ENCODE results near the gene MAP1B.

Gene MAP1B

DNA sequence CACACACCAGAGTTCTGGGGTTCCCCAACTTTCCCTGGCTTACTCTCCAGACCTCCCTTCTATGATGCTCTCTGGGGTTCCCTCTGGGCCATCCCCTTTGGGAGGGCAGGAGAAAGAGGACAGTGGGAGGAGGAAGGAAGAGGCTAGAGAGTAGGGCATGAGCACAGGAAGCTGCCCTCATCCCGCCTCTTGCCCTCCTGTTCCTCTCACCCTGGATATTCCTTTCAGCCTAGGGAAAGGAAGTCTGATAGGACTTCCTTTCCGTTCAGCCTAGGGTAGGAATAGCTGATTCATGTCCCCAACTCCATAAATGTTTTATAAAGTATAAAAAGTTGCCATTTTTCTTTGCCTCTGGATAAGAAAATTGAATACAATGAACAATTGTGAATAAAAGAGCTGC, 7.4 kb downstream of the MAP1B start:
- no peaks in the 10 kb centered on the region for H3K79me2 ChIP-seq (ENCODE audit: insufficient read depth, low read depth)

GRCh38 chr5:72115296-72115695, 8.0 kb downstream of the MAP1B start:
- no peak overlapping the region for H3K27ac ChIP-seq
- no peaks in the 10 kb centered on the region for H3K36me3 ChIP-seq (ENCODE audit: insufficient read depth)
- no peaks in the 10 kb centered on the region for H3K79me2 ChIP-seq (ENCODE audit: insufficient read depth, low read depth)
- no peak overlapping the region for H3K9ac ChIP-seq
- no peak overlapping the region for H2AFZ ChIP-seq (ENCODE audit: low read depth)
- H4K20me1 ChIP-seq (ENCODE audit: insufficient read depth), result no peaks in the 10 kb centered on the region
- H3K4me3 ChIP-seq (IDR thresholded peaks at IDR 0.05; ENCODE audit: insufficient read depth, low read depth, low read length), result no peak overlapping the region
- no peaks in the 10 kb centered on the region for H3K4me1 ChIP-seq (ENCODE audit: low read depth, poor library complexity, severe bottlenecking)
- TF ChIP-seq, protein P1, sequence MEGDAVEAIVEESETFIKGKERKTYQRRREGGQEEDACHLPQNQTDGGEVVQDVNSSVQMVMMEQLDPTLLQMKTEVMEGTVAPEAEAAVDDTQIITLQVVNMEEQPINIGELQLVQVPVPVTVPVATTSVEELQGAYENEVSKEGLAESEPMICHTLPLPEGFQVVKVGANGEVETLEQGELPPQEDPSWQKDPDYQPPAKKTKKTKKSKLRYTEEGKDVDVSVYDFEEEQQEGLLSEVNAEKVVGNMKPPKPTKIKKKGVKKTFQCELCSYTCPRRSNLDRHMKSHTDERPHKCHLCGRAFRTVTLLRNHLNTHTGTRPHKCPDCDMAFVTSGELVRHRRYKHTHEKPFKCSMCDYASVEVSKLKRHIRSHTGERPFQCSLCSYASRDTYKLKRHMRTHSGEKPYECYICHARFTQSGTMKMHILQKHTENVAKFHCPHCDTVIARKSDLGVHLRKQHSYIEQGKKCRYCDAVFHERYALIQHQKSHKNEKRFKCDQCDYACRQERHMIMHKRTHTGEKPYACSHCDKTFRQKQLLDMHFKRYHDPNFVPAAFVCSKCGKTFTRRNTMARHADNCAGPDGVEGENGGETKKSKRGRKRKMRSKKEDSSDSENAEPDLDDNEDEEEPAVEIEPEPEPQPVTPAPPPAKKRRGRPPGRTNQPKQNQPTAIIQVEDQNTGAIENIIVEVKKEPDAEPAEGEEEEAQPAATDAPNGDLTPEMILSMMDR (conservative IDR thresholded peaks at IDR 0.05; ENCODE audit: low read depth, low read length), result no peak
- no peak overlapping the region for H3K4me2 ChIP-seq
- no peaks in the 10 kb centered on the region for H3K27me3 ChIP-seq (ENCODE audit: insufficient read depth, low read depth)

More for the DNA sequence above, 7.4 kb downstream of the MAP1B start:
- no peak overlapping the region for H3K27ac ChIP-seq
- no peak overlapping the region for H2AFZ ChIP-seq (ENCODE audit: low read depth)
- TF ChIP-seq, protein P1 (conservative IDR thresholded peaks at IDR 0.05; ENCODE audit: low read depth, low read length), result no peak
- H3K4me1 ChIP-seq (ENCODE audit: low read depth, poor library complexity, severe bottlenecking), result no peaks in the 10 kb centered on the region
- H3K9ac ChIP-seq, result no peak overlapping the region
- no peak overlapping the region for H3K4me3 ChIP-seq (IDR thresholded peaks at IDR 0.05; ENCODE audit: insufficient read depth, low read depth, low read length)
- no peaks in the 10 kb centered on the region for H3K36me3 ChIP-seq (ENCODE audit: insufficient read depth)
- no peaks in the 10 kb centered on the region for H3K27me3 ChIP-seq (ENCODE audit: insufficient read depth, low read depth)
- no peaks in the 10 kb centered on the region for H4K20me1 ChIP-seq (ENCODE audit: insufficient read depth)
- no peak overlapping the region for H3K4me2 ChIP-seq

DNA sequence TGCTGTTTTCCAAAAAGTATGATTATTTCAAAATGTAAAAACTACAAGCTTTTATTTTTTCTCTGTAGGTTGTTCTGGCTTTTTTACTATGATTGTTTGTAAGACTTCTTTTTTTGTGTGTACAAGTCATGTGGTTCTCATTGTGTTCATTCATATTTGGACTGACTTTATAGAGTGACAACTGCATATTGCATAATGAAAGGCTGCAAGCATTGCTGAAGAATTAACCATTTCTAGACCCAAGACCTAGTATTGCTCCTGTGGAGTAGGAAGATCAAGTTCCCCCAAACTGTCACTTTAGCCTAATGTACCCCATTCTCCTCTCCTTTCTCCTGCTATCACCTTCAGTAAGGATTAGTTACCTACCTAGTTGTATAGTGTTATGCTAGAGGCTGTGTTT, 10.0 kb downstream of the MAP1B start:
- TF ChIP-seq, protein P1 (conservative IDR thresholded peaks at IDR 0.05; ENCODE audit: low read depth, low read length), result no peak
- no peak overlapping the region for H3K4me2 ChIP-seq
- no peak overlapping the region for H3K4me3 ChIP-seq (IDR thresholded peaks at IDR 0.05; ENCODE audit: insufficient read depth, low read depth, low read length)
- no peaks in the 10 kb centered on the region for H3K4me1 ChIP-seq (ENCODE audit: low read depth, poor library complexity, severe bottlenecking)
- H3K9ac ChIP-seq, result no peak overlapping the region
- no peak overlapping the region for H2AFZ ChIP-seq (ENCODE audit: low read depth)
- H3K27me3 ChIP-seq (ENCODE audit: insufficient read depth, low read depth), result no peaks in the 10 kb centered on the region
- H3K79me2 ChIP-seq (ENCODE audit: insufficient read depth, low read depth), result no peaks in the 10 kb centered on the region
- H4K20me1 ChIP-seq (ENCODE audit: insufficient read depth), result no peaks in the 10 kb centered on the region
- no peak overlapping the region for H3K27ac ChIP-seq
- H3K36me3 ChIP-seq (ENCODE audit: insufficient read depth), result no peaks in the 10 kb centered on the region

GRCh38 chr5:72121052-72121779, 13.9 kb downstream of the MAP1B start:
- H3K36me3 ChIP-seq (ENCODE audit: insufficient read depth), result no peaks in the 10 kb centered on the region
- H3K9ac ChIP-seq, result no peak overlapping the region
- H3K4me2 ChIP-seq, result no peak overlapping the region
- H4K20me1 ChIP-seq (ENCODE audit: insufficient read depth), result no peaks in the 10 kb centered on the region
- TF ChIP-seq, protein P1 (conservative IDR thresholded peaks at IDR 0.05; ENCODE audit: low read depth, low read length), result no peak
- H3K4me1 ChIP-seq (ENCODE audit: low read depth, poor library complexity, severe bottlenecking), result no peaks in the 10 kb centered on the region
- no peak overlapping the region for H3K27ac ChIP-seq
- H2AFZ ChIP-seq (ENCODE audit: low read depth), result no peak overlapping the region
- H3K79me2 ChIP-seq (ENCODE audit: insufficient read depth, low read depth), result no peaks in the 10 kb centered on the region
- no peaks in the 10 kb centered on the region for H3K27me3 ChIP-seq (ENCODE audit: insufficient read depth, low read depth)
- H3K4me3 ChIP-seq (IDR thresholded peaks at IDR 0.05; ENCODE audit: insufficient read depth, low read depth, low read length), result no peak overlapping the region
